H9 (cell line): ENCODE data around the gene CELSR2. TPM values are rescaled to one million over a fixed set of nuclear protein-coding genes. Genes with fewer than 3 reads are reported as not detected.
A peak's percentile ranks its signal among the peaks of the same experiment; 100 is the strongest.

ENCODE experiments used
- DNase-seq: peaks from one replicate; pipeline ENCODE4 v3.0.0-alpha.2; 2017
- H2AFZ ChIP-seq: one replicate; pipeline ENCODE4 v1.6.1; 2013; ENCODE audit warnings: mild to moderate bottlenecking, low read length, control low read depth, moderate library complexity
- H2AK5ac ChIP-seq: 2 replicates; pipeline ENCODE4 v1.6.1; 2013; ENCODE audit warnings: low read length, control low read depth, mixed read lengths; ENCODE audit not compliant: insufficient read length
- H2BK120ac ChIP-seq: one replicate; pipeline ENCODE4 v1.6.1; 2013; ENCODE audit warnings: low read depth, mild to moderate bottlenecking, low read length, control low read depth, inconsistent platforms; ENCODE audit not compliant: poor library complexity, severe bottlenecking
- H2BK12ac ChIP-seq: 2 replicates; pipeline ENCODE4 v1.6.1; 2013; ENCODE audit warnings: low read length, control low read depth, mixed read lengths, low read depth; ENCODE audit not compliant: insufficient read length
- H2BK15ac ChIP-seq: 2 replicates; pipeline ENCODE4 v1.6.1; 2013; ENCODE audit warnings: low read depth, low read length, control low read depth
- H2BK20ac ChIP-seq: one replicate; pipeline ENCODE4 v1.6.1; 2013; ENCODE audit warnings: low read depth, mild to moderate bottlenecking, low read length, control low read depth, inconsistent platforms; ENCODE audit not compliant: poor library complexity, severe bottlenecking
- H2BK5ac ChIP-seq: 2 replicates; pipeline ENCODE4 v1.6.1; 2013; ENCODE audit warnings: low read length, control low read depth, mixed read lengths; ENCODE audit not compliant: insufficient read length
- H3K14ac ChIP-seq: 2 replicates; pipeline ENCODE4 v1.6.1; 2013; ENCODE audit warnings: low read length, control low read depth; ENCODE audit not compliant: insufficient read depth
- H3K18ac ChIP-seq: 2 replicates; pipeline ENCODE4 v1.6.1; 2013; ENCODE audit warnings: low read depth, mild to moderate bottlenecking, mixed read lengths, low read length, control low read depth; ENCODE audit not compliant: insufficient read length
- H3K23ac ChIP-seq: 2 replicates; pipeline ENCODE4 v1.6.1; 2013; ENCODE audit warnings: low read length, control low read depth, mixed read lengths, low read depth; ENCODE audit not compliant: insufficient read length
- H3K23me2 ChIP-seq: 2 replicates; pipeline ENCODE4 v1.6.1; 2013; ENCODE audit warnings: low read depth, mild to moderate bottlenecking, mixed read lengths, low read length, control low read depth; ENCODE audit not compliant: insufficient read length, poor library complexity, severe bottlenecking
- H3K27ac ChIP-seq: 2 replicates; pipeline ENCODE4 v1.5.1; 2013; ENCODE audit warnings: low read length, control low read depth, mixed read lengths, low read depth; ENCODE audit not compliant: insufficient read length
- H3K27me3 ChIP-seq: 2 replicates; pipeline ENCODE4 v1.6.1; 2013; ENCODE audit warnings: low read length, control low read depth, inconsistent platforms; ENCODE audit not compliant: insufficient read depth
- H3K4ac ChIP-seq: 2 replicates; pipeline ENCODE4 v1.6.1; 2013; ENCODE audit warnings: low read depth, mild to moderate bottlenecking, control low read depth, inconsistent platforms, low read length, moderate library complexity
- H3K4me1 ChIP-seq: 2 replicates; pipeline ENCODE4 v1.6.1; 2013; ENCODE audit warnings: low read length, control low read depth, inconsistent platforms; ENCODE audit not compliant: insufficient read depth
- H3K4me2 ChIP-seq: 2 replicates; pipeline ENCODE4 v1.6.1; 2013; ENCODE audit warnings: low read length, control low read depth, mixed read lengths; ENCODE audit not compliant: insufficient read length, insufficient read depth
- H3K56ac ChIP-seq: 2 replicates; pipeline ENCODE4 v1.6.1; 2013; ENCODE audit warnings: low read depth, mild to moderate bottlenecking, mixed read lengths, low read length, control low read depth; ENCODE audit not compliant: insufficient read length
- H3K79me1 ChIP-seq: 2 replicates; pipeline ENCODE4 v1.6.1; 2013; ENCODE audit warnings: low read depth, mild to moderate bottlenecking, moderate library complexity, low read length, control low read depth, inconsistent platforms; ENCODE audit not compliant: insufficient read depth, poor library complexity, severe bottlenecking
- H3K79me2 ChIP-seq: 2 replicates; pipeline ENCODE4 v1.6.1; 2013; ENCODE audit warnings: low read length, control low read depth, inconsistent platforms; ENCODE audit not compliant: insufficient read depth
- H3K9ac ChIP-seq: 2 replicates; pipeline ENCODE4 v1.6.1; 2013; ENCODE audit warnings: low read length, control low read depth, mixed read lengths; ENCODE audit not compliant: insufficient read length; ENCODE audit errors: extremely low read depth
- H3K9me3 ChIP-seq: one replicate; pipeline ENCODE4 v1.6.1; 2013; ENCODE audit warnings: low read depth, low read length, inconsistent platforms; ENCODE audit not compliant: control insufficient read depth
- H3T11ph ChIP-seq: one replicate; pipeline ENCODE4 v1.6.1; 2013; ENCODE audit warnings: mild to moderate bottlenecking, low read length, control low read depth, inconsistent platforms
- H4K20me1 ChIP-seq: one replicate; pipeline ENCODE4 v1.6.1; 2013; ENCODE audit not compliant: control insufficient read depth, insufficient read length, insufficient read depth
- H4K5ac ChIP-seq: 2 replicates; pipeline ENCODE4 v1.6.1; 2013; ENCODE audit warnings: low read depth, mild to moderate bottlenecking, mixed read lengths, low read length, control low read depth; ENCODE audit not compliant: insufficient read length
- H4K8ac ChIP-seq: replicated peaks from 2 replicates; pipeline ENCODE4 v1.6.1; 2013; ENCODE audit warnings: low read length, control low read depth, mixed read lengths, low read depth; ENCODE audit not compliant: insufficient read length
- H4K91ac ChIP-seq: 2 replicates; pipeline ENCODE4 v1.6.1; 2013; ENCODE audit warnings: low read depth, mild to moderate bottlenecking, moderate library complexity, mixed read lengths, low read length, control low read depth; ENCODE audit not compliant: insufficient read length
- H3K27ac Mint-ChIP-seq, 3 experiments: 2 replicates in 2 of 3; 3 replicates in 1 of 3; pipeline ENCODE4 v1.8.0; 2020 to 2021; ENCODE audit warnings: mixed read lengths in 3 of 3, mild to moderate bottlenecking in 1 of 3, moderate library complexity in 1 of 3
- H3K27me3 Mint-ChIP-seq: 2 replicates; pipeline ENCODE4 v1.8.0; 2021; ENCODE audit warnings: low read depth, mild to moderate bottlenecking, moderate library complexity, mixed read lengths
- H3K36me3 Mint-ChIP-seq, 3 experiments: 2 replicates in 2 of 3; 3 replicates in 1 of 3; pipeline ENCODE4 v1.8.0; 2020 to 2021; ENCODE audit warnings: low read depth in 3 of 3, mixed read lengths in 3 of 3; ENCODE audit not compliant: insufficient read depth in 1 of 3
- H3K4me1 Mint-ChIP-seq, 2 experiments: 2 replicates each; pipeline ENCODE4 v1.8.0; 2020; ENCODE audit warnings: mixed read lengths in 2 of 2
- H3K4me3 Mint-ChIP-seq, 2 experiments: 2 replicates in 1 of 2; 3 replicates in 1 of 2; pipeline ENCODE4 v1.8.0; 2020 to 2021; ENCODE audit warnings: mild to moderate bottlenecking in 2 of 2, mixed read lengths in 2 of 2, moderate library complexity in 1 of 2
- H3K9me3 Mint-ChIP-seq, 2 experiments: 2 replicates in 1 of 2; 3 replicates in 1 of 2; pipeline ENCODE4 v1.8.0; 2020; ENCODE audit warnings: mild to moderate bottlenecking in 2 of 2, mixed read lengths in 2 of 2, moderate library complexity in 1 of 2
- CTCF ChIP-seq: fragments of 200-600 bp; sonication (generic); conservative IDR thresholded peaks from 3 replicates; pipeline ENCODE4 v1.8.0; 2021; ENCODE audit warnings: antibody characterized with exemption, mild to moderate bottlenecking
- WGBS: extraction: QIAGEN DNeasy Blood & Tissue Kit; methylation state at CpG from one replicate; pipeline ENCODE4 v1.1.7; 2013; ENCODE audit warnings: missing lambda C conversion rate, low lambda C conversion rate, mixed read lengths; ENCODE audit not compliant: insufficient read length; ENCODE audit errors: extremely low coverage; 5-methylcytosine and 5-hydroxymethylcytosine counted together
- total RNA-seq: library from RNA; stranded (reverse); gene quantifications from 2 replicates; pipeline ENCODE4 v1.2.1, GENCODE V29; 2021

The CELSR2 gene
- total RNA-seq, 1 experiment from 2014 or later = 29.2 TPM

GRCh38 chr1:109292364-109292763 is 43.0 kb downstream of the CELSR2 start:
- Histone ChIP-seq H3K27me3 (no peaks in the 10 kb centered on the region), H3K9me3 (no peaks in the 10 kb centered on the region), H2AFZ (no peak overlapping the region), H3K4ac (no peak overlapping the region), H3K23ac (no peak overlapping the region), H2BK20ac (no peak overlapping the region), H3K27ac (no peak overlapping the region), H3K4me1 (no peaks in the 10 kb centered on the region), H2BK5ac (no peak overlapping the region), H3K9ac (no peak overlapping the region), H3K56ac (no peak overlapping the region), H2BK12ac (no peak overlapping the region), H3K4me2 (peak overlapping the region; percentile 3), H2BK15ac (no peak overlapping the region), H4K5ac (no peak overlapping the region), H3K14ac (no peak overlapping the region), H4K8ac (no peak overlapping the region), H3K79me1 (no peaks in the 10 kb centered on the region), H2AK5ac (no peak overlapping the region), H3K79me2 (no peaks in the 10 kb centered on the region), H4K91ac (no peak overlapping the region), H4K20me1 (no peaks in the 10 kb centered on the region), H3T11ph (no peak overlapping the region), H3K23me2 (no peaks in the 10 kb centered on the region), H2BK120ac (no peak overlapping the region), H3K18ac (no peak overlapping the region)
- WGBS = no CpG with 5 or more reads among the region's 9 CpGs
- DNase-seq = no peak
- no peak for TF ChIP-seq CTCF
- Mint-ChIP-seq H3K4me1 (peaks cover 7 to 9% of the 10 kb centered on the region in 2 experiments), H3K9me3 (no peaks in the 10 kb centered on the region; a peak in 2 of 5 replicates), H3K36me3 (no peaks in the 10 kb centered on the region), H3K27me3 (peaks cover 3% of the 10 kb centered on the region), H3K4me3 (no peak overlapping the region), H3K27ac (peak overlapping the region in 1 of 3 experiments; percentile 5; a peak in 2 of 7 replicates)
